ENCODE results near the gene SLC9B2.
"Not testable (repeated sequence)": the region's sequence is repeated elsewhere in the genome, so short reads cannot be mapped to it uniquely, and the experiment has no call there.

SLC9B2 gene

DNA sequence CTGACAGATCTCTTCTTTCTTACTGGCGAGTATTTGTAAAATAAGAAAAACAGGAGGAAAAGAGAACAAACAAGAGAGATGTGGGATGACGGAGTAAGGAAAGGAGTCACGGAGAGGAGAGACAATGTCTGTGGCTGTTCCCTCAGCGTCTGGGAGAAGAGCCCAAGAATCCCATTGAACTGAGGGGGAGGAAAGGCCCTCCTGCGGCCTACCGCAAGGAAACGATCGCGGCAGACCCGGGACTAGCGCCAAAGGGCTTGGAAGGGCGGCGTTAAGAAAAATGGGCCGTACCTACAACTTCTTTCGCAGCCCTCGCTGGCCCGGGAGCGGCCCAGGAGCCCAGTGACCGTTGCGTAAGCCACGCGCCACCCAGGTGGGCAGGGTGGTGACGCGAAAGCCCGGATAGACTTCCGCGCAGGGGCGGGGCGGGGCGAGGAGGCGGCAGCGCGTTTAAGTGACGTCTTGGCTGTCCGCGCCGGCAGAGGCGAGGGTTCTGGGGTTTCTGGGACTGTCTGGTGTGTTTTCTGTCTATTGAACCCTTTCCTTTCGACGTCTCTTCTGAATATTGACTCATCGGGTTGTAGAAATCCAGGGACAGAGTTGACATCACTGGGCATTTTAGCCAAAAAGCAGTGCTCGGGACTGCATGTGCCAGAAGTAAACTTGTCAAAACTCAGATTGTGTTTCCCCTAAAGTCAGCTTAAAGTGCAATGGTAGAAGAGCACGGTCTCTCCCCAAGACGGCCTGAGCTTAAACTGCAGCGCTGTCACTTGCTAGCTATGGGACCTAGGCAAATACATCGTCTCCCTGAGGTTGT, 57.0 kb downstream of the SLC9B2 start, which contains the start of gene SLC9B1:
Gene SLC9B1 (minus strand): TSS at position 398 of the 817 bp plus-strand sequence. CDS start 27,994 bp downstream, outside the sequence.
- peak; percentile 90 for DNase-seq (ENCODE audit: low read depth)

DNA sequence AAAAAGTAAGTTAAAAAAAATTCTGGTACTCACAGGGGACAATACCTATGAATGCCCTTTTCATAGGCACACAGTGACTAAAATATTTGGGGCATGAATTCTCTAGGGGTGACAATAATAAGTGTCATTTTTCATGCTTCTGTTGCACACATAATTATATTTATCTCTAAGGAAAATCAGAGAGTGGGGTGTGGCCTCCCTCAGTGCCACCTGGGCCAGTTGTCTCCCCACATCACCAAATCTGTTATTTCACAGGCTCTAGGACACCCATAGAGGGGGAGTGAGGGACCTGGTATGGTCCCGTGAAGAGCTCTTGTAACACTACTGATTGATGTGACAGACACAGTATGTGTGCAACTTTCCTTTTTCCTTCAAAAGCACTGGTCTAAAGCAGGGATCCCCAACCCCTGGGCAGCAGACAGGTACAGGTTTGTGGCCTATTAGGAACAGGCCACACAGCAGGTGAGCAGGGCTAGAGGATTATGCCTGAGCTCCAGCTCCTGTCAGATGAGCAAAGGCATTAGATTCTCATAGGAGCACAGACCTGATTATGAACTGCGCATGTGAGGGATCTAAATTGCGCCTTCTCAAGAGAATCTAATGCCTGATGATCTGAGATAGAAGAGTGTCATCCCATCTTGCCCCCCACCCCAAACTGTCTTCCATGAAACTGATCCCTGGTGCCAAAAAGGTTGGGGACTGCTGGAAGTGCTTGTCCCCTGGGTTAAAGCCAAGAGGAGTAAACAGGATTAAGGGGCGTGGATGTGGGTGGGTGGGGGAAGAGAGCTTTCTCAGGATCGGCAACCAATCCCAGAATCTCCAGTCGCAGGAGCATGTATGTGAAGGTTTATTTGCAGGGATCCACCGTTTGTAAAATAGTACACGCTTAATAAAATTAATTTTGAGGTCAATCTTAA, 57.9 kb downstream of the SLC9B2 start:
- no peak for DNase-seq (ENCODE audit: low read depth)

DNA sequence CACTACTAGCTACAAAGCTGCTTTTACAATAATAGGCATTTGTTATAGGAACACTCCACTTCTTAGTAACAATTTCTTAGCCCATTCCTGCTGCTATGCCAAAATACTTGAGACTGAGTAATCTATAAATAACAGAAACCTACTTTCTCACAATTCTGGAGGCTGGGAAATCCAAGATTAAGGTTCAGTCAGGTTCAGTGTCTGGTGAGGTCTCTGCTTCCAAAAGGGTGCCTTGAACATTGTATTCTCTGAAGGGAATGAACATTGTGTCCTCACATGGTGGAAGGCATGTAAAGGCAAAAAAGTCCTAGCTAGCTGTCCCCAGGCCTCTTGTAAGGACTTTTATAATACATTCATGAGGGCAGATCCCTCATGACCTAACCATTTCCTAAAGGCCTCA, 64.0 kb downstream of the SLC9B2 start:
- no peak for DNase-seq (ENCODE audit: low read depth)

DNA sequence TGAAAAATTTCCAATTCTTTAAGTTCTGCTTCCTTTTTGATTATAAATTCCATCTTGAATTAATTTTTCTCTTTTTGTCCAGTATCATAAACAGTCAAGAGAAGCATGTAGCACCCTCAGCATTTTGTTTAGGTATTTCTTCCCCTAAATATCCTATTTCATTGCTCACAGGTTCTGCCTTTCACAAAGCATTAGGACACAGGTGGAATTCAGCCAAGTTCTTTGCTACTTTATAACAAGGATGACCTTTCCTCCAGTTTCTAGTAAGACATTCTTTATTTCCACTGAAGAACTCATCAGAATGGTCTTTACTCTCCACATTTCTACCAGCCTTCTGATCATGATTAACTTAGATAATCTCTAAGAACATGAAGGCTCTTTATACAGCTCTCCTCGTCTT, 64.5 kb downstream of the SLC9B2 start:
- DNase-seq (ENCODE audit: low read depth), result no peak

DNA sequence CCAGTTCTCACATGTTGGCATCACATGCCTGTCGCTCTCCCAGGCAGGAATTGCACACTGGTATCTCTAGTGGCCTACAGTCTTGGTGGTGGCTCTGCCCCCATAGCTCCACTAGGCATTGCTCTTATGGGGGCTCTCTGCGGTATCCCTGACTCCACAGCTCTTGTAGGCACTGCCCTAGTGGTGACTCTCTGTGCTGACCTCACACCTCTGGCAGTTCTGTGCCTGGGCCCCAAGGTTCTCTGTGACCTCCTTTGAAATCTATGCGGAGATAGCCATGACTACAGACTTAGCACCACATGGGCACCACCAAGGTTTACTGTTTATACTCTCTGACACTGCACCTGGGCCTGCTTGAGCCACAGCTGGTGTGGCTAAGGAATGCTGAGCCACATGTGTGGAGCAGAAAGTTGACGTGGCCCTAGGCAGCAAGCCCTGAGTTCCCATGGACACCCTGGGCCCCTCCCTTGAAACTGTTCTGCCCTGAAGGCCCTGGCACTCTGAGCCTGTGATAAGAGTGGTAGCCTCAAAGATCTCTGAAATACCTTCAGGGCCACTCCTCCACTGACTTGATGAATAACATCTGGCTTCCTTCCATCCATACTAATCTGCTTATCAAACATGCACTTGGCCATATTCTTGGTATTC, 65.1 kb downstream of the SLC9B2 start:
- DNase-seq (ENCODE audit: low read depth), result no peak

DNA sequence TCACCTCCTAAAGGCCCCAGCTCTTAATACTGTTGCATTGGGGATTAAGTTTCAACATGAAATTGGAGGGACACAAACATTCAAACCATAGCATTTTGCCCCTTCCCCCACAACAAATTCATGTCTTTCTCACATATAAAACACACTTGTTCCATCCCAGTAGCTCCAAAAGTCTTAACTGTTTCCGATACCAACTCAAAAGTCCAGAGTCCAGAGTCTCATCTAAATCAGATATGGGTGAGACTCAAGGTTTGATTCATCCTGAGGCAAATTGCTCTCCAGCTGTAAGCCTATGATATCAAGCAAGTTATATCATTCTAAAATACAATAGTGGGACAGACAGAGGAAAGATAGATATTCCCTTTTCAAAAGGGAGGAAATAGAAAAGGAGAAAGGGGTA, 65.8 kb downstream of the SLC9B2 start:
- DNase-seq (ENCODE audit: low read depth), result no peak

DNA sequence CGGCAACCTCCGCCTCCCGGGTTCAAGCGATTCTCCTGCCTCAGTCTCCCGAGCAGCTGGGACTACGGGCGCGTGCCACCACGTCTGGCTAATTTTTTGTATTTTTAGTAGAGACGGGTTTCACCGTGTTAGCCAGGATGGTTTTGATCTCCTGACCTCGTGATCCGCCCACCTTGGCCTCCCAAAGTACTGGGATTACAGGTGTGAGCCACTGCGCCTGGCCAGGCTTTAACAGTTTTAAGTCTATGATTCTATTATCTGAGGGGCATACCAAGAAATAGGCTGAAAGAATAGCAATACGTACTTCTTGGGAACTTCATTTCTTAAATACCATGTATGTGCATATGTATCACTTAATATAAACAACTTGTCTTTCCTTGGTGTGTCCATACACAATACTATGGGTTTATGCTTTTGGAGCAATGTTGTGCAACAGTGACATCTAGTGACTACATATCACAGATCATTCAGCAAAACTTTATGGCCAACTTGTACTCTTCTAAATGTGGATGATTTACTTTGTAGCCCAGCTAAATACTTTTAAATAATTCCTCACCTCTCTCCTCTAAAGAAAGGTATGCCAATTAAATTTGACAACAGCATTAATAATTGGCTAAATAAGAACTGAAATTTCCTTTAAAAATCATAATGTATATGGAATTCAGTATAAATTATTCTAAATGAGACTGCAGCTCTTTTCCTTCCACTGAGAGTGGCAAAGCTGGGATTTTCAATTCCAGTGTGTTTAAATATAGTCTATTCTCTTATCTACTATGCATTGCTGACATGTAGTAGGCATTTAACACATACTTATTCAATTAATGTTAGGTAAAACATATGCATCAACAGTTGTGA, 67.5 kb downstream of the SLC9B2 start:
- DNase-seq (ENCODE audit: low read depth), result peak; percentile 32

DNA sequence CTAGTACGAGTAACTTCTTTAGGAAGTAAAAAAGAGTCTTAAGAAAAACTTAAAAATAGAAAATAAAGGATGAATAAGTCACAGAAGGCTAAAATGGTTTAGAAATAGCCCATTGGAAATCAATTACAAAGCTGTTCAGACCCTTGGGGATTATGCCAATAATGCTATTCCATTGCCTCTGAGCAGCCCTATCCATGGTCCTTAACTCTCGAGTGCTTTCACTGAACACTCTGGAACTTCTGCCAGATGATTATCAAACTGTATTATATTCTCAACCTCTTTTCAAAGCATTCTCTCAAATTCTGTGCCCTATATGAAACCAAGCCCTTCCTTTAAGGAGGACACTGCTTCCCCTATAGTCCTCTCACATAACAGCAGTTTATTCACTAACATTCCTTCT, 74.0 kb downstream of the SLC9B2 start:
- no peak for DNase-seq (ENCODE audit: low read depth)

DNA sequence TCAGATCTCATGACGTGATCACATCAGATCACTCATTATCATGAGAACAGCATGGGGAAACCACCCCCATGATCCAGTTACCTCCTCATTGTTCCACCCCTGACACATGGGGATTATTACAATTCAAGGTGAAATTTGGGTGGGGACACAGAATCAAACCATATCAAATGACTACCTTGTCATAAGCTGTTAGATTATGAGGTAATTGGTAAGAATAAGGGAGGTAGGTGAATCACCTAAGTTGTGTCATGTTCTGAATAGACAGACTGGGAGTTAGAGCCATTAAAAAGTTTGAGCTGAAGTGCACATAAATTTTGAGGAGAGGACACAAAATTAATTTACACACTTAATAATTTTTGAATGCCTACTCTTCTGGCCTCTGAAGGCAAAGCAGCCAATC, 81.8 kb downstream of the SLC9B2 start:
- no peak for DNase-seq (ENCODE audit: low read depth)

DNA sequence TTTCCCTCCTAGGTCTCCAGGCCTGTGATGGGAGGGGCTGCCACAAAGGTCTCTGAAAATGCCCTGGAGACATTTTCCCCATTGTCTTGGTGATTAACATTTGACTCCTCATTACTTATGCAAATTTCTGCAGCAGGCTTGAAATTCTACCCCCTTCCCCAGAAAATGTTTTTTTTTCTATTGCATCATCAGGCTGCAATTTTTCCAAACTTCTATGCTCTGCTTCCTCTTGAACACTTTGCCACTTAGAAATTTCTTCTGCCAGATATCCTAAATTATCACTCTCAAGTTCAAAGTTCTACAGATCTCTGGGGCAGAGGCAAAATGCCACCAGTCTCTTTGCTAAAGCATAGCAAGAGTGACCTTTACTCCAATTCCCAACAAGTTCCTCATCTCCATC, 82.6 kb downstream of the SLC9B2 start:
- DNase-seq (ENCODE audit: low read depth), result not testable (repeated sequence)

DNA sequence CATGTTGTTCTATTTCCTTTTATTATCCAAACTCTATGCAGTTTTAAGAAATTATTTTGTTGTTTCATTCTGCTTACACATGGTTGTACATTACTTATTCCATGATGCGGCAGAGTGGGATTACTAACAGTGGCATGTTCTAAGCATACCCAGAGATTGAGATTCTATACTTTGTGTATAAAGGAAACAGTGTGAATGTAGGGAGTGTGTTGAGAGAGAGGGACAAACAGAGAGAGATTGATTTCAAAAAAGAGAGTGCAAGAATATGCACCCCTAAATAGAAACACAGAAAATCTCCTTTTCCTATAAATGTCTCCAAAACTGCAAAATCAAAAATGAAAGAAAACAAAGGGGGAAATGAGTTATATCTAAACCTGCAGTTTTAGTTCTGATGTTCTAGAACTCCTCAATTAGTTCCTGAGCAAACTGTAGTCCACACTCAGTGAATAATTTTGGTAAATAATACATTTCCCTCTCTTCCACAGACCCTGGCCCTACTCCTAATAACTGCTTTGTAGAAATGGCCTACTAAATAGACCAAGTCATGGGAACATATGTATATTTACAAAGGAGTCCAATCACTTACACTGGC, 88.0 kb downstream of the SLC9B2 start:
- DNase-seq (ENCODE audit: low read depth), result no peak

DNA sequence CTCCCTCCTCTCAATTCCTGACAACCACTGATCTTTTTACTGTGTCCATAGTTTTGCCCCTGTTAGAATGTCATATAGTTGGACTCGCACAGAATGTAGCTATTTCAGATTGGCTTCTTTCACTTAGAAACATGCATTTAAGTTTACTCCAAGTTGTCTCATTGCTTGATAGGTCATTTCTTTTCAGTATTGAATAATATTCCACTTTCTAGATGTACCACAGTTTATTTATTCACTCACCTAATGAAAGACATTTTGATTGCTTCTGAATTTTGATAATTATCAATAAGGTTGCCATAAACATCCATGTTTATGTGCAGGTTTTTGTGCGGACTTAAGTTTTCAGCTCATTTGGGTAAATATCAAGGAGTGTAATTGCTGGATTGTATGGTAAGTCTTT, 95.6 kb downstream of the SLC9B2 start:
- DNase-seq (ENCODE audit: low read depth), result no peak

Measured in HS-5 (cell line).